NCI-H510A (cell line): ENCODE measurements around the gene NDUFS7.

Experiments used
- DNase-seq: peaks from one replicate; lab custom pipeline; 2025; lab: John Stamatoyannopoulos, UW

The NDUFS7 gene

DNA sequence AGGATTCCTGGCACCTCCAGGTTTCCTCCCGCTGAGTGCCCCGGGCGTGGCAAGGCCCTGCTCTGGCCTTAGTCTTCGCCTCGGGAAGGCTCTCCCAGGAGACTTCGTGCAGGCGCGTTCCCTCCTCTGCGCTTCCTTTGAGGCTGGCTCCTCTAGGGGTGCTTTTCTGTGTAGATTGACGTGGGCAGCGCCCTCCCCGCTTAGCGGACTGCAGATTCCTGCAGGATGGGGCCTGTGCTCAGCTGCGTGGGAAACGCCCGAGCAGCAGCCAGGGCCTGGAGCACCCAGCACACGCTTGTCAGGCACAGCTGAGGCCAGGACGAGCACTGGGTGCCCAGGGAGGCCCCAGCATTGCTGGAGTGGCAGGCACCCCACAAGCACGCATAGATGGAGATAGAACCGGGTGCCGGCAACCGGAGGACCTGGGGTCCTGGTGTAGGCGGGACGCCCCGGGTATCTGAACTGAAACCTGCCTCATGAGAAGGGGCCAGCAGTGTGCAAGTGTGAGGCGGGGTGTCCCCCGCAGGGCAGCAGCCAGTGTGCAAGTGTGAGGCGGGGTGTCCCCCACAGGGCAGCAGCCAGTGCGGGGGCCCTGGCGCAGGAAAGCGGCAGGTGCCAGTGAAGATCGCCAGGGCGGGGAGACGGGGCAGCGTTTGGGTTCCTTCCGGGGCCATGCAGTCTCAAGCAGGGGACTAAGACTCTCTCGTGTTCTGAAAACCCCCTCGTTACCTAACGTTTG, 3.4 kb downstream of the NDUFS7 start:
- no peak for DNase-seq

DNA sequence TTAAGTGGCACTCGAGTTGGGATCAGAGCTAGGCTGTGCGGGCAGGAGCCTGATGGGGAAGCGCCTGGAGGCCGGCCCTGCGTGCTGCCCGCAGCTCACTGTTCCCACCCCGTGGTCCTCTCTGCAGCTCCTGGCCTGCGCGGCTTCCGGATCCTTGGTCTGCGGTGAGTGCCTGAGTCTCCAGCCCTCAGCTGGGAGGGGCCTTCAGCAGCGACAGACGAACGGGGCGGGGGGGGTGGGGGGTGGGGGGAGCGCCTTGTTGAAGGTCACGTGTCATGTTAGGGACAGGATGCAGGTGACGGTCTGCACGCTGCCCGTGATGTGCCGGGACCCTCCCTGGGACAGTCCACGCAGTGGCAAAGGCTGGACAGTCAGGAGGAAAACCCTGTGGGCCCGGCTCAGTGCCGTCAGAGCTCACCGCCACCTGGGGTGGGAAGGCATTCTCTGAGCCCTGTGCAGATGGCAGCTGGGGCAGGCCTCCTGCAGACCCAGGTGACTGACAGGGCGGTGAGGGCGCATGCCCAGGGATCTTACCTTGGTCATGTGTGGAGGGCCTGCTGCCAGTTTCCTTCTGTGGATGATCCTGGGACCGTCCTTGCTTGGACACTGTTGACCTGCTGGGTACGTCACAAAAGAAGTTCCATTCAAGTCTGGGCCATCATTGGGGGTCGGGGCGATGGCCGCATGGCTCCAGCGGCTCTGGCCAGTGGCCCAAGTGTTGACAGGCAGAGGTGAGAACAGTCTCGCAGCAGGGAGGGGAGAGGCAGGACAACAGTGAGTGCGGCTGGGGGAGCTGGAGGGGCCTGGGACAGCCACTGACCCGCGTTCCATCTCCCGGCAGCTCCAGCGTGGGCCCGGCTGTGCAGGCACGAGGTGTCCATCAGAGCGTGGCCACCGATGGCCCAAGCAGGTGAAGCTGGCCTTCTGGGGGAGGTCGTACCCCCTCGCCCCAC, 4.3 kb downstream of the NDUFS7 start:
- no peak for DNase-seq

DNA sequence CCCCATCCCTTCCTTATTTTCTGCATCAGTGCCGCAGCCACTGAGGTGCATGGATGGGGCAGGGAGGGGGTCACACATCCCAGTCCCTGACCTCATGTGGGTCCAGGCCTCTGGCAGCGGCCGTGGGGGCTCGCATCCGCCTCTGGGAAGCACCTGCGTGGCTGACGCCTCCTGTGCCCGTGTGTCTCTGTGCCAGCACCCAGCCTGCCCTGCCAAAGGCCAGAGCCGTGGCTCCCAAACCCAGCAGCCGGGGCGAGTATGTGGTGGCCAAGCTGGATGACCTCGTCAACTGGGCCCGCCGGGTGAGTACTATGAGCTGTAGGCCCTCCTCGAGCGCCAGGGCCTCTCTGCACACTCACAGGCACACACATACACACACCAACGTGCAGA, 4.9 kb downstream of the NDUFS7 start:
- no peak for DNase-seq

DNA sequence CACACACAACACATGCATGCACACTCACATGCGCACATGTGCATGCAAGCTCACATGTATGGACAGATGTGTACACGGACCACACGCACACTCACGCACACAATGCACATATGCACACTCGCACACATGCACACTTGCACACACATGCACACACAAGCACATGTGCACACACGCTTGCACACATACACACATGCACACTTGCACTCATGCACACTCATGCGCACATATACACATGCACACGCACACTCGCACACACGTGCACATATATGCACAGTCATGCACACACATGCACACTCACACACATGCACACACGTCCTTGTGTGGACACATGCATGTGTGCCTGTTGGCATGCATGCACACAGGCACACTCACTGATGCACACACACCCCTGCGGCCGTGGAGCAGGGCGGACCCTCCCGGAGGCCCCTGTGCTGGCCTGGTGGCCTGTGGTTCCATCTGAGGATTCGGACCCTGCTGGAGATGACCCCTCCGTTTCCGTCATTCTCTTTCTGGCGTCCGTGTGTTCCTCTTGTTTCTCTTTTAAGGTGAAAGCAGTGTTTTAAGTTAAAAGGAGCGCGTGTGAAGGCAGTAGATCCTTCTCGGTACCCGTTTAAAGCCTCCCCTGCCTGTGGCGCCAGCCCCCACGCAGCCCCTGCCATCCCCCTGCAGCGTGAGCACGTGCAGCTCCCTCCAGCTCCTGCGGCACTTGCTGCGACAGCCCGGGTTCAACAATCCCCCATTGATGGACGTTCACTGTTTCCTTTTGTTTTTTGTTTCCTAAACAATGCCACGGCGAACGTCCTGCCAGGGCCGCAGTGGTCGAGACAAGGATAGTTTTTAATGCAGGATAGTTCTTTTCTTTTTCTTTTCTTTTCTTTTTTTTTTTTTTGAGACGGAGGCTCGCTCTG, 5.6 kb downstream of the NDUFS7 start:
- no peak for DNase-seq

DNA sequence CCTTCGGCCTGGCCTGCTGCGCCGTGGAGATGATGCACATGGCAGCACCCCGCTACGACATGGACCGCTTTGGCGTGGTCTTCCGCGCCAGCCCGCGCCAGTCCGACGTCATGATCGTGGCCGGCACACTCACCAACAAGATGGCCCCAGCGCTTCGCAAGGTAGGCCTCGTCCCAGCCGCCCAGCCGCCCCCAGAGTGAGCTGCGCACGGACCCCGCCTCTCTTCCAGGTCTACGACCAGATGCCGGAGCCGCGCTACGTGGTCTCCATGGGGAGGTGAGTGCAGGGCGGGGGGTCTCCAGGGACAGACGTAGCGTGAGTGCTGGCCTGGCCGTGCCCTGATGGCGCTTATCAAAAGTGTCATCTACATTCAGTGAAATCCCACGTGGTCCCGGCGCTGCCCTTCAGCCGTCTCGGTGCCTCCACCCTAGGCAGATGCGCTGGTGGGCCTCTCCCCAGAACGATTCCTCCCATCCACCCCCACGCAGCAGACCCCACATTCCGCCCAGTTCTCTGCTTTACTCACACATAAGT, 7.2 kb downstream of the NDUFS7 start:
- no peak for DNase-seq

DNA sequence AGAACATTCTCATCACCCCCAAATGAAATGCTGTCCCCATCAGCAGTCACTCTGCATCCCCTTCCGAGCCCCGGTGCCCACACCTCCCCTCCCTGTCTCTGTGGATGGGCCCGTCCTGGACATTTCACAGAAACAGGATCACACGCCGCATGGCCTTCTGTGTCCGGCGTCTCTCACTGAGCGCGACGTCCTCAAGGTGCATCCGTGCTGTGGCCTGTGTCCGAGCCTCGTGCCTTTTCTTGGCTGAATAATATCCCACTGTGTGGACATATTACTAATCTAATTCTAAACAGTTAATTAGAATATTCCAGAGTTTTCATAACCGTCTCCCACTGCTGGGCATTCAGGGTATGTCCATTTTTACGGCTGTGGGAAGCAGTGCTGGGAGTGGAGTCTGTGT, 8.7 kb downstream of the NDUFS7 start:
- no peak for DNase-seq

DNA sequence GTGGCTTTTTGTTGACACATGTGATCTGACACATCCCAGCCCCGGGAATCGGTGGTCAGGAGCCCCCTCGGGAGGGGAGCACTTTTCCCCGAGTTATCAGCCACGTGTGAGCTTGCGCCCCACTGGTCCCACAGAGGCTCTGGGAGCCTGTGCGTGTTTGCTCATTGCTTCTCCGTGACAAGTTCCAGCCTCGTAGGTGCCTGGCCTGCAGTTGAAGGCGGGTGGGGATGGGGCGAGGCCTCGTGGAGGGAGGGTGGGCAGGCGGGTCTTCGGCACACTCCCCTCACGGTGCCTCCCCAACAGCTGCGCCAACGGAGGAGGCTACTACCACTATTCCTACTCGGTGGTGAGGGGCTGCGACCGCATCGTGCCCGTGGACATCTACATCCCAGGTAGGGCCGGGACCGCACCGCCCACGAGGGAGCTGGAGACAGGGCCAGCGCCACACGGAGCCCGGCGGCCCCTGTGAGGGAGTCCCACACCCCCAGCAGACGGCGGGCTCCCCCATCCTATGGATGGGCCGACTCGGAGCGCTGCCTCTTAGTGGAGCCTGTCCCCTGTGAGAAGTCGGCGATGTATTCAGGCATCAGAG, 9.3 kb downstream of the NDUFS7 start:
- DNase-seq, result no peak

DNA sequence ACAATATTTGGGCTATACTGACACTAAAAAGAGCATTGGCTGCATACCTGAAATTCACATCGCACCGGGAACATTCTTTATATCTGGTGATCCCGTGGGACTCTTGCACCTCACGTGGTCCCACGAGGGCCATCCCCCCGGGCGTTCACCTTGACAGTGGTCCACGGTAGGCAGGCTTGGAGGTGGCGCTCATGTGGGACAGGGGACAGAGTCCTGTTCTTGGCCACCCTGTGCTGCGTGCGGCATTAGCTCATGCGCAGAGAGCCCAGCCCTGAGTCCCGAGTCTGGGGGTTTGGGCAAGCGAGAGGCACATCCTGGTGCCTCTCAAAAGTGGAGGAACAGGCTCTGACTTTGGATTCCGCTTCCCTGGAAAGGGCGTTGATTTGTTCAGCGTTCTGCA, 10.1 kb downstream of the NDUFS7 start:
- DNase-seq, result no peak

DNA sequence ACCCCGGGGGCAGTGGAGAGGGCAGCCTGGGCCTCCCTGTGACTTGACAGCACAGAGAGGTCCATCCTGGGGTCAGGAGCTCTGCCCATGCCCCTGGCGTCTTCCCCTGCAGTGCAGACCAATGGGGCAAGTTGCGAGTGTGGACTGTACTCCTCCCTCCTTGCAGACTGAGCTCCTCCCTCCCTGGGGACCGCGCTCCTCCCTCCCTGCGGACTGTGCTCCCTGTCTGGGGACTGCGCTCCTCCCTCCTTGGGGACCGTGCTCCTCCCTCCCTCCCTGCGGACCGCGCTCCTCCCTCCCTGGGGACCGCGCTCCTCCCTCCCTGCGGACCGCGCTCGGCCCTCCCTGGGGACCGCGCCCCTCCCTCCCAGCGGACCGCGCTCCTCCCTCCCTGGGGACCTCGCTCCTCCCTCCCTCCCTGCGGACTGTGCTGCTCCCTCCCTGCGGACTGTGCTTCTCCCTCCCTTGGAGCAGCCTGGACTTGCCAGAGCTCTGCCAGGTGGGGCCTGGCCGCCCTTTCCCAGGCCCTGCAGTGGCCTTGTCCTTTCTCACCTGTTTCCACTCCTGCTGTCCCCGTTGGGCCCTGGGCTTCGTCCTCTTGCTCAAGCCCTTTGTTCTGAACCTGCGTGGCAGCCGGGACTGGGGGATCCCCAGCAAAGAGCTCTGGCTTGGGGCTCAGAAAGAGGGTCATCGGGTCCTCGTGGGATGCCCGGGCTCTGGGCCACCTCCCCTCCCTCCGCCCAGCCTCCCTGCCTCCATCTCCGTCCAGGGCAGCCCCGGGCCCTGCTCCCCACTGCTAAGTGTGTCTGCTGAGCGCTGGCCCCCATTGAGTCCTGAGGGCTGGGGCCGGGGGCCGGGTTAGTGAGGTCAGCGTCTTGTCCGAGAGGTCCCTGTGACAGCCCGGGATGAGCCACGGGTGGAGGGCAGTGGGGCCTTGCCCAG, 10.8 kb downstream of the NDUFS7 start:
- no peak for DNase-seq

DNA sequence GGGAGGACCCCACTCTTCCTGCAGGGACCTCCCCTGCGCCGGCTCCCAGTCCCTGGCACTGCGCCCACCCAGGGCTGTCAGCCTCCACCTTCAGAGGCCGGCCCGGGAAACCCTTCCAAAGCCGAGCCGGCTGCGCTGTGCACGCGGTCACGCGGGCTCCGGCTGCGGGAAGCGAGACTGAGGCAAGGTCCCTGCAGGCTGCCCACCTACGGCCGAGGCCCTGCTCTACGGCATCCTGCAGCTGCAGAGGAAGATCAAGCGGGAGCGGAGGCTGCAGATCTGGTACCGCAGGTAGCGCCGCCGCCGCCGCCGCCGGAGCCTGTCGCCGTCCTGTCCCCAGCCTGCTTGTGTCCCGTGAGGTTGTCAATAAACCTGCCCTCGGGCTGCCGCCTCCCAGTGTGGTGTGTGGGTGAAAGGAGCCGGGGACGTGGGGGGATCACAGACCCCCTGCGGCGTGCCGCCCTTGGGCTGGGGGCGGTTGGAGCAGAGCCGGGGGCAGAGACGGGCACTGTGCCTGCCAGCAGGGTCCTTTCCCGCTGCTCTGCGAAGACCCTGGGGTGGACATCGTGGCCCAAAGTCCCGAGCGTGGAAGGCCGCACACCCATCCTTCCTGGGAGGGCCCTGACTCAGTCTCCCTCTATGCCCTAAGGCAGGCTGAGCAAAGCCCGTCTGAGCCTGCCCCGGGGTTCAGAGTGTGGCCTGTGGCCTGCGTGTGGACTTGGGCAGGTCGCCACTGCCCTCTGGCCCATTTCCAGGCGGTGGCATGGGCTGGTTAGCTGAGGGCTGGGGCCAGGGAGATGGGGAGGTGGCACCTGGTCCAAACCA, 11.7 kb downstream of the NDUFS7 start:
- DNase-seq, result no peak

DNA sequence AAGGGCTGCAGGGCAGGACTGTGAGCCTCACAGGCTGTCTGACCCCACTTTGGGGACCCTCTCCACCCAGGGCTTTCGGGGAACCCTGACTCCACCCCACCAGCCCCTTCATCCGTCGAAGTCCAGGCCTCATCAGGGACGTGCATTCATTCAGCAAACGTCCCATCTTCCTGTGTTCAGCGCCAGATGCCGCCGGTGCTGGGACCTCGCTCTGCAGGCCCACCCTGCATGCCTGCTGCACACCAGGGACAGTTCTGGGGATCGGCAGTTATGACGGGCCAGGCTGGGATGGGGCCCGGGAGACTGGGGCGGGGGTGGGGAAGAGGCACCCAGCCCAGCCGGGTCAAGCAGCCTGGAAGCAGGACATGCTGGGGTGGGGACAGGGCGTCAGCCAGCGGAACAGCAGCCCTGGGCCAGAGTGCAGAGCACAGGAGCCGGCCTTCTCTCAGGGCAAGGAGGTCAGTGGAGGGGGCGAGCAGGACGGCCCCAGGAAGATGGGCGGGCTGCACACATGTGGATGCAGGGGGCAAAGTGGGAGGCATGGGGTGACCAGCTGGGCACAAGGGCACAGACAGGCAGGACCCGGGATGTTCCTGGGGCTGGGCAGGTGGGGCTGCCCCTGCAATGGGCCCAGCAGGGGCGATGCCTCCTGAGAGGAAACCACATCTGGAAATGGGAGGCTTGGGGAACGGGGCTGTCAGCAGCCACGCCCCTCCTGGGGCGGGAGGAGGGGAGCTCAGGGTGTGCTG, 12.5 kb downstream of the NDUFS7 start:
- DNase-seq, result no peak

DNA sequence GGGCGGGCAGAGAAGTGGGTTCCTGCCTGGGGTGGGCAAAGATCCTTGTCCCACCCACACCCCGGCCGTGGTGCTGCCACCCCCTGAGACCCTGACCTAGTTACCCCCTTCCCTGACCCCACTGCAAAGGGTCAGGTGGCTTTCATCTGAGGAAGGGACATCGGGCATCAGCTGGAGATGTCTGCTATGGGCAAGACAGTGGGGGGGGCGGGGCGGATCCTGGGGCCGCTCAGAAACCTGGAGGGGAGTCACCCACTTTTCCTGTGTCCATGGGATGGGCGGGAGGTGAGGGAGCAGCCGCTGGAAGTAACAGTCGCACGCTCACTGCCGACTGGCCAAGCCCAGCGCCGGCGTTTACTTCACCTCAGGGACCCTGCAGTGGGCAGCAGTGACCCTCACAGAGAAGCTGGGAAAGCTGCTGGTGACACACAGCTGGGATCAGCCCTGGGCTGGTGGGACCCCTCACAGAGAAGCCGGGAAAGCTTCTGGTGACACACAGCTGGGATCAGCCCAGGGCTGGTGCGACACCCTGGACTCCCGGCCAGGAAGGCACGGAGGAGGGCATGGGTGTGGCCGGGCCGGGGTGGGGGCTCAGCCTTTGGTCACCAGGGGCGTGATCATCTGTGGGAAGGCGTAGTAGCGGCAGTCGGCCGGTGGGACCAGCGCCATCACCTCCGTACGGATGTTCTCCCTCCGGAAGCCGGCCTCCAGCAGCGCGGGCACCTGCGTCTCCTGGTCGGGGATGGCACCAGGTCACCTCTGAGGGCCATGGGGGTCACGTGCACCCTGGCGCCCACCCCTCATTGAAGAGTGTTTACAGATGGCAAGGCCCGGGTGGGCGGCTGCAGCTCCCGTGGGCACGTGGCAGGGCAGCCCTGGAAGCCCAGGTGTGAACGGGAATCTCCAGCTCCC, 13.3 kb downstream of the NDUFS7 start:
- no peak for DNase-seq

DNA sequence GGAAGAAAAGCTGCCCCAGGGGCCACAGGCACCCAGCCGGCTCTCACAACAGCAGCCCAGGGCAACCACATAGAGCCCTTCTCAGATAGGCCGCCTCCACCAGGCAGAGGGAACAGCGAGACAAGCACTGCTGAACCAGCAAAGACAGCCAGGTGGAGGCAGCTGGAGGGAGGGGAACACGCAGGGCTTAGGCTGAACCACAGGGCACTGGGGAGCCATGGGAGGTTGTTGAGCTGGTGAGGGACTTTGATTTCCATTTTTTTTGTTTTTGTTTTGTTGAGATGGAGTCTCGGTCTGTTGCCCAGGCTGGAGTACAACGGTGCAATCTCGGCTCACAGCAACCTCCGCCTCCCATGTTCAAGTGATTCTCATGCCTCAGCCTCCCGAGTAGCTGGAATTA, 14.1 kb downstream of the NDUFS7 start:
- DNase-seq, result no peak

DNA sequence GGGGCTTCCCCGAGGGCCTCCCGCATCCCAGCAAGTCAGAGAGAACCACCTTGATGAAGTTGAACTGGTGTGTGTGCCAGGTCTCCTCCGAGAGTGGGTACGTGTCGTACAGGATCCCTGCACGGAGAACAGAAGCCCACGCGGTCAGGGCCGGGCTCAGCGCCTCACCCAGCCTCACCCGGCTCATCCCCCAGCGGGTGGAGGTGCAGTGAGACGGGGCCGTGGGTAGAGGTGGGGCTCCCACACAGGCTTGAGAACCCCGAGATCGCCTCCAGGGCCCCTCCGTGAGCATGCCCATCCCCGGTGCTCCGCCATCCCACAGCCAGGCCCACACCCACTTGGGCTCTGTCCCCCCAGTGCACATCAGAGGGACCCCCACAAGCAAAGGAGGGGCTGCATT, 15.4 kb downstream of the NDUFS7 start:
- no peak for DNase-seq

DNA sequence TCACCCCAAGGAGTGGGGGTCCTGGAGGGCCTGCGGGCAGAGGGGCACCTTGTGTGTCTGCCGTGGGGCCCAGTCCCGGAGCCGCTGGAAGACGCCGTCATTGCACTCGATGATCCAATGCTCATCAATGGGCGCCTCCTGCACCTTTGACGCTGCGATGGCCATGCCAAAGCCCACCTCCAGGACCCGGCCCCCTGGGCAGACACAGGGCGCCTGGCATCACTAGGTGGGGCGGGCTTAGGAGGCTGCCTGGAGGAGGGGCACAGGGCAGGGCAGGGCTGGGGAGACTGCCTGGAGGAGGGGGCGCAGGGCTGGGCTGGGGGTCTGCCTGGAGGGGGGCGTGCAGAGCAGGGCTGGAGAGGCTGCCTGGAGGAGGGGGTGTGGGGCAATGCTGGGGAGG, 16.0 kb downstream of the NDUFS7 start:
- no peak for DNase-seq

DNA sequence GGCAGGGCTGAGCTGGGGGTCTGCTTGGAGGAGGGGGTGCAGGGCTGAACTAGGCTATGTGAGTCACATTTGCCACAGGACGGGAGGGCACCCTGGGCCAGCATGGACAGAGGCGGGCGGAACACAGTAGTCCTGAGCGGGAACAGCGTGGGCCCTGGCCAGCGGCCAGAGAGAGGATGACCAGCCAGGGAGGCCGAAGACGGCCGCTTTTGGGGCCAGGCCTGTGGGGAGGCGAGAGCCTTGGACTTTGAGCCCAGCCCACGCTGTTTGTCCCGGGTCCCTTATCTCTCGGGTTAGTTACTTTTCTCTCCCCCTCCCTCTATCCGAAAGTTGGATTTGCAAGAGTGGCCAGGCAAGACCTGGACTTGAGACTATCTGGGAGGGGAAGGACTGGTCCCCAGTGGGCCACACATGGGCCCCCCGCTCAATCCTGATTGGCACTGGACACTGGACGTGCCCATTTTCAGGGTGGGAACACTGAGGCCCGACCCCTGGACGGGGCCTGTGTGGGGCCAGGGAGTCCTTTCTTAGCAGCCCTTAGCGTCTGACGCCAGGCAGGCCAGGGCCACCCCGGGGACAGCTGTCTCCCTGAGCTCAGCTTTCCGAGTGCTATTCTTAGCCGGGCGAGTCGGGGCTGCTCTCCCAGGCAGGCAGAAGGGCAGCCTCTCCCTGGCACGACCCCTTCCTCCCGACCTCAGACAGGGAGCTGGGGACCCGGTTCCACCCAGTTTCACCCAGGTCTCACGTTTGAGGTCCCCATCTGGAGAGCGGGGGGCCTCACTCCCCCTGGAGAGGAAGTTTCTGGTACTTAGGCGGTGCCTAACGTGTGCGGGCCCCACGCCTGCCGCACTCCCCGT, 16.8 kb downstream of the NDUFS7 start:
- DNase-seq, result no peak
